GM18508 (cell line): ENCODE measurements around the gene PLCB1.

Source experiments
- ATAC-seq: cut with Tn5 transposase; IDR thresholded peaks from one replicate; pipeline ENCODE4 v1.9.1; 2021; ENCODE audit warnings: moderate number of reproducible peaks; ENCODE audit not compliant: insufficient read depth, unreplicated experiment

Gene PLCB1

DNA sequence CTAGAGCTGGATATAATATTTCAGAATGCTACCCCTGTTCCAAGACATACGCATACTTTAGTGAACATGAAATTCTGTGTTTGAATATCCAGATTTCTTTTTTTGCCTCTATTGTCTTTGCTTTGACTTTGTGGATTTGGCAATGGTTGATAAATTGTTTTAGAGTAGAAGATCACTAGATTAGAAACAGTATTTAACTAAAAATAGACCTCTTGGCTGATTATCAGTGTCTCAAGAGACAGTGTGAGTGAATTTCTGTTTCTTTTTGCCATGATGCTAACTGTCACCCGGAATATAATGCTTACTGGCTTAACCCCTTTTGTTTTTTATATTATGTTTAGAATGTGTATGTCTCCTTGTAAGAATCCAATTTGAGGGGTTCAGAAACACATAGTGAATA, 102.5 kb downstream of the PLCB1 start:
- ATAC-seq: no peak

DNA sequence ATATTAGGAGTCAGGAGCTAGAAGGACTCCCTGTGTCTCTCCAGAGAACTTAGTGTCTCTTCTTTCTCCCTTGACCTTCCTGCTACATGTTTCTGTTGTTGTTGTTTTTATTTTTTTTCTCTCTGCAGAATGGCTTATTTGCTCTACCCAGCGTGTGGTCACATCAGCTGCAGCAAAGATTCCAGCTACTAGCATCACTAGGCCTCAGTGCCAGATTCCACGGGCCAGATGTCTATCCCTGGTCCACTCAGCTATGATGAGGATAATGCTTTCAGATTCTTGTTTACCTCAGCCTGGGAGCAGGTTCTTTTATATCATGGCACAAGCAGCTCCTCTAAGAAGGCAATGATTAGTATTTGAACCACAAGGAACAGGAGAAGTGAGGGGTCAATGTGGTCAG, 110.0 kb downstream of the PLCB1 start:
- ATAC-seq: no peak

DNA sequence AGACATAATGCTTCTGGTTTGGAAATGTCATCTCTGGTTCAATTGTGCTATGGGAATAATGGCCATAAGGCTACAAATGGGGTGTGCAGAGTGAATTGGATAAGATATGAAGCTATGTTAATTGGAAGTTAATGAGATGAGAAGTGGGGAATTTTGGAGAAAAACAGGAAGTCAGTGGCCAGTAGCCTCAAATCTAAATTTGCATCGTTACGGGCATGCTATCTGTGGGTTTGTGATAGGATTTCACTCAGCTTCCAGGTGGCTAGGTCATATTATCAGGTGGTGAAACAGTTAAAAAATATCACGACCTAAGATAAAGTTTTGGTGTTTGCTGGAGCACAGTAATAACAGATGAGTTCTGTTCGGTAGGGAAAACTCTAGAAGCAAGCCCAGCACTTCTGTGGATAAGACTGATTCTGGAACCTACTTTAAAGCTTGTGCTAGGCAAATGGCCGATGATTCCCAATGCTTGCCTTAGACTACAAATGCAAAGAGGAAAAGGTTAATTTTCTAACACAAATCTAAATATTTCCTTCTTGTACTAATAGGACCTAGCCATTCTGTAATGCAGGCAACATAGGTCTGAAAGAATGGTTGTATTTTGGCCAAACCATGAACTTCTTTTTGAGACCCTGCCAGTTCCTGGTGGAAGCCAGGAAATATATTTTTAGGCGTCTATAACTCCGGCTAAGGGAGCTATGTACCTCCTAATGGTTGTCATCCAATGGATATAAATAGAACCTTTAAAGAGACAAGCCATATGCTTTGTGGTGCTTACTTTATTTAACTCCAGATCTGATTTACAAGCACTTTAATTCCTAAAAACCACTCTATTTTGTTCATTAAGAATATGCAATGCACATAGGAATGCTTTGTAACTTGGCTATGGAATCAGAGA, 111.0 kb downstream of the PLCB1 start:
- no peak for ATAC-seq

DNA sequence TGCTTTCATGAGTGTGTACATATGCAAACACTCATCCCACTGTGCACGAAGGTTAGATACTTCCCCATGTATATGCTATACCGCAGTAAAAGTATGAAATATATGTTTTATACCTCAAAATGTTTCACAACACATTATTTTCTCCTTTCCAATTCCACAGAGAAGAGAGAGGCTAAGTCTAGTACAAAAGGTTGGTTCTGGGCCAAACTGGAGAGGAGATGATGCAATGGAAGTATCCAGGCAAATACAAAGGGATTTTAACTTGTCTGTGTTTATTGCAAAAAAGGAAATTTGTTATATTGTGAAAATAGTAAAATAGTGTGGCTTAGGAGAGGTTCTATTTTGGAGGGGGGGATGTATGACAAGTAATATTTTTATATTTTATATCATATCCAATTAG, 112.6 kb downstream of the PLCB1 start:
- ATAC-seq: no peak

DNA sequence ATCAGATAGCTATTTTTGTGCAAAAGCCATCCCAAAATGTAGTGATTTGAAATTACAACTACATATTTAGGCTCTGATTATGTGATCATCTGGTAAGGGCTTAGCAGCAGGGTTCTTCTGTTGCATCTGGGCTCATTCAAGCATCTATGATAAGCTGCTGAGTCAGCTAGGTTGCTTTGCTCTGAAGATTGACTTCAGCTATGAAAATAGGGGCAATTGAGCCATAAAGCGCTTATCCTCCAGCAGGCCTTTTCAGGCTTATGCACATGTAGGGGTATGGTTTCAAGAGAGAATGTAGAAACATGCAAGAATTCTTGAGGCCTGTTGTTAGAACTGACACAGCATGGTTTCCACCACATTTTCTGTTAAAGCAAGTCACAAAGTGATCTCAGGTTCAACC, 114.1 kb downstream of the PLCB1 start:
- ATAC-seq: no peak

DNA sequence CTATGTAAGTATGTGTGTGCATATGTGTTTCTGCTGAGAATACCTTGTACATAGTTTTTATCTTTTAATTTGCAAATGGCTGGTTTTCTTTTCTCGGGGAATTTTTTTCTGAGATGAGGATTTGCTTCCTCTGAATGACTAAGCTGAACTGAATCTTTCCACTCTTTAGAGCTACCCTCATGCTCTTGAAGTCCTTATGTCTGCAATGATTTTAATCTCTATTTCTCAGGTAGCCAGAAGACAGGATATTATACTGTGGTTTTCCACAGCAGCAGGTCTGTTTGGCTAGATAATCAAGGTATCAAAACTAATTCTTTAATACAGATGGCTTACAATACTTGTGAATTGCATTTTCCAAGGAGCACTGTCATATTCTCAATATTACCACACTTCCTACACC, 114.7 kb downstream of the PLCB1 start:
- ATAC-seq: no peak

DNA sequence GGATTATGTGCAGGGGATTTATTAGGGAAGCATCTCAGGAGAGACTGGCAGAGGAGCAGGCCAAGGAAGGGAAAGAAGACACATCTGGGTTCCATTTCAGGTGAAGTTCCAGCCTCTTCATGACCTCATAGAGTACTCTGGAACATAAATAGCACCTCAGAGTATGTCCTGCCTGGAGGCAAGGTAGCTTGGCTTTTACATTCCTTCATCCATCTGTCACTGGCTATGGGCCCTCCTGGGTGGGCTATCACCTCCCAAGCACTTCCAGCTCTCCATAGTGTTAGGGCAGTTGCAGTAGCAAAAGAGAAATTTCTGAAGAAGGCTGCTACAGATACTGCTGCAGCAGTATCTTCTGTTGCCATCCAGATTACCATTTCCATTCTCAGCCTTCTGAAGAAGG, 116.0 kb downstream of the PLCB1 start:
- ATAC-seq: no peak

DNA sequence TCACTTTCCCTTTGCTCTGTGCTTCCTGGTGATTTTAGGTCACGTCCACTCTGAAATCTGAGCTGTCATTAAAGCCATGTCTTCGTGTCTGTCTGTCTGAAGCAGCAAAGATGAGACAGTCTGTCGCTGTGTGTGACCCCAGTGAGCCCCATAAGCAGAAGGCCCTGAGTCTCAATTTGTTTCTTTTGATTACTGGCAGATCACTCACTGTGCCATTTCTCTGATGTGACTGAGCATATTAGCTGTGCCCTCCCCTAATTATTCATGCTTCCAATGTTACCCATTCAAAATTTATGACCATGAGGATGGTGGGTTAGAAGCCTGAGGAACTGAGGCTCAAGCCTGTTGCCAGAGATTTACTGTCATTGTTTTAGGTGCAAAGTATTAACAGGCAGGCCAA, 117.6 kb downstream of the PLCB1 start:
- ATAC-seq: no peak

DNA sequence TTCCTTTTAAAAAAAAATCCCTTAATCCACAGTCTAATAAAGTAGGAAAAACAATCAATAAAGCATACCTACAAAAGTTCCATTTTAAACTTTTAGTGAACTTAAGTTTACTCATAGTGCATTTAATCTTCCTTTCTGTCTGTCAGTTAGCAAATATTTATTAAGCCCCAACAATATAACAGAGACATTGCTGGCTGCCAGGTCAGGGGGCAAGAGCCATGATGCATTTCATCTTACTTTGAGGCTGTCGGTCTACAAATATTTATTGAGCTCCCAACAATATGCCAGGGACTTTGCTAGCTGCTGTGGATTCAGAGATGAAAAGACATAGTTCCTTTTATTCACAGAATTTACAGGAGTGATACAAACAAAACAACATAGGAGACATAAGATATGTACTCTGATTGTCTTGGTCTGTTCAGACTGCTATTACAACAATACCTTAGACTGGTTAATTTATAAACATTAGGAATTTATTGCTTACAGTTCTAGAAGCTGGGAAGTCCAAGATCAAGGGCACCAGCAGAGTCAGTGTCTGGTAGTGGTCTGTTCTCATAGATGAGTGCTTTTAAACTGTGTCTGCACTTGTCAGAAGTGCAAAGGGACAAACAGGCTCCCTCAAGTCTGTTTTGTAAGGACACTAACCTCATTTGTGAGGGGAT, 118.6 kb downstream of the PLCB1 start:
- no peak for ATAC-seq

DNA sequence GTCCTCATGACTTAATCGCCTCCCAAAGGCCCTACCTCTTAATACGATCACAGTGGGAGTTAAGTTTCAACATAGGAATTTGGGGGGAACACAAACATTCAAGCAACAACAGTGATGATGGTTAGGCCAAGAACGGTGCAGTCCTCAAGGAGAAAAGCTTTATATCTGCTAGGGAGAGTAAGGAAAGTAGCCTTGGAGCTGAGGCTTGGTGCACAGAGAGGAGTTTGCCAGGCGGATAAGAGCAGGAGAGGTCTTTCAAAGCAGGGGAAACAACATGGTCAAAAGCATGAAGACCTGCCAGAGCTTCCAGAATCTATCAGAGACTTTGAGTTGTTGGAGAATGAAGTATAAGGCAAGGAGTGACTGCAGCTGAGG, 119.1 kb downstream of the PLCB1 start:
- no peak for ATAC-seq

DNA sequence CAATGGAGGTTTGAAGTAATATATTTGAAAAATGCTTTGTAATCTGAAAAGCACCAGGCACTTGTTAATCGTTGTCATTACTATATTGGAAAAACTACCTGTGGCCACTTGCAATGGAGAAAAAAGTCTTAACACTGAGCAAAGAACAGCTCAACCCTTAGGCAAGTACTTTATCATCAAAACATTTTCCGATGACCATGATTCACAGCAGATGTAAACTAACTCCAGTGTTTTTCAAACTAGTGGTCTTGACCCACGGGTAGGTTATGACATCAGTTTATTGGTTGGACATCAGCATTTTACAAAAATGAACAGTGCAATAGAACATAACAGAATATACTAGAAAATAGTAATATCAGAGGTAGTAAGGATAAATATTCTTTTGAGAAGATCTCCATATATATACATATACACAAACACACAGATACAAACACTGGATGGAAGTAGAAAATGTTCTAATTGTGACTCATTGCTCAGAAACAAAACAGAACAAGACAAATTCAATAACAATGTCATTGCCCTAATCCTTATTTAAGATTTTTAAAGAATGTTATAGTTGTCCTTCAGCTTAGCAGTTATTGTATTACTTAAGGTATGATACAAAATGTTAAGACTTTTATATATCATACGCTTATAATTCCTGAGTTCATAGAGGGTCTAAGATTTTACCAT, 123.0 kb downstream of the PLCB1 start:
- no peak for ATAC-seq

DNA sequence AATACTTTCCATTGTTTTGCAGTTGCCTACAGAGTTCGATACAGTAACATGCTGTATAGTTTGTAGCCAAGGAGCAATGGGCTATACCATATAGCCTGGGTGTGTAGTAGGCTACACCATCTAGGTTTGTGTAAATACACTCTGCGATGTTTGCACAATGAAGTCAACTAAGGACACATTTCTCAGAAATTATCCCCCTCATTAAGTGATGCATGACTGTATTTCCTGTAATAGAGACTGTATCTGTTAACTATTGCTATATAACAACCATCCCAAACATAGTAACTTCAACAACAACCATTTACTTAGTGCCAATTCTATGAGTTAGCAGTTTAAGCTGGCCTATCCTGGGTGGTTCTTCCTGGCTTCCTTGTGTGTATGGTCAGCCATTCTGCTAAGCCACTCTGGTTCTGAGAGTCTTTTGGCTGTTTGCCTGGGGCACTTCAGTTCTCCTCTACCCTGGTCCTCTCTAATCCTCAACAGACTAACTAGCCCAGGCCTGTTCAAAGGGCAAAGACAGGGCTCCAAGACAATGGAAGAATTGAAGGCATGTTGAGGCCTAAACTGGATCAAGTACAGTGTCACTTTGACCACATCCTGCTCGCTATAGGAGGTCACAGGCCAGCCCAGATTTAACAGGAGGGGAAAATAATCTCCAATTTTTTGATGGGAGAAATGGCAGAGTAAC, 124.0 kb downstream of the PLCB1 start:
- ATAC-seq: no peak

DNA sequence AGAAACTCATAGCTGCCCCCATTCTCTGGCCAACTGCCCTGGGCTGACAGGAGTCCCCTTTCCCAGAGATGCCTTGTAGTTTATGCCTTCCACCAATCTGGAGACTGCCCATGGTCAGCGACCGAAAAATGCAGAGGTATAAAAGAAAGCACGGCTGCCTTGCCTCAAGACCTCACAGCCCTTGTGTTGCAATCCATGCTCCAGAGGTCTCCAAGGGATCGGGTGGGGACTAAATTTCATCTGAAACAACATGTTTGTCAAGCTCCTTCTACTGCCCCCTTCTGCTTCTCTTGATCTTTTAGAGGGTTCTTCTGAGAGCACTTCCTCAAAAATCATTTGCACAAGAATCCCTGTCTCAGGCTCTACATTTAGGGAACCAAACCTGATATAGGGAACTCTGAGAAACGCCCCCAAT, 128.8 kb downstream of the PLCB1 start:
- no peak for ATAC-seq

DNA sequence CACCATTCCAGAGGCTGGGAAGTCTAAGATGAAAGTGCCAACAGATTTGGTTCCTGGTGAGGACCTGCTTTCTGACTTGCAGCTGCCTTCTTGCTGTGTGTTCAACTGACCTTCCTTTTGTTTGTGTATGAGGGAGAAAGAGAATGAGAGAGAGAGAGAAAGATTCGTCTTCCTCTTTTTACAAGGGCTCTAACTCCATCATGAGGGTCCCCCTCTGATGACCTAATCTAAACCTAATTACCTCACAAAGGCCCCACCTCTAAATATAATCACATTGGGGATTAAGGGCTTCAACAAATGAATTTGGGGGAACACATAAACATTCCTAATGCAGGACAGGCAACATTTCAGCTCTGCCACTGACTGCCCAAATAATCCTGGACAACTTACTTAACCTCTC, 130.7 kb downstream of the PLCB1 start:
- no peak for ATAC-seq

DNA sequence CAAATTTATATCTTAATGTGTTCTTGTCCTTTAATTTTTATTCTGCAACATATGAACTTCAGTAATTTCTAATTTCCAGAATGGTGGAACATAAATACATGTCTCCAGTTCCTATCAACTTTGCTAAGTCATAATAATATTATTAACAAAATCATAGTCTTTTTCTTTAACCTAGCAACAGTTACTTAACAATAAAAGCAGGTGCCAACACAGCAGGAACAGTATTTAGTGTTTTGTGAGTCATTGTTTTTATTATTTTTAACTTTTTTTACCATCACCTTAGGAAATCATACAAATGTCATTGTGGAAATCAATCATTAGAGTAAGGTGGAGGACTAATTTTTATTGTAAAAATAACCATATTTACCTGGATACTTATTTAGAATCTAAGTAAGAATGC, 133.5 kb downstream of the PLCB1 start:
- no peak for ATAC-seq

DNA sequence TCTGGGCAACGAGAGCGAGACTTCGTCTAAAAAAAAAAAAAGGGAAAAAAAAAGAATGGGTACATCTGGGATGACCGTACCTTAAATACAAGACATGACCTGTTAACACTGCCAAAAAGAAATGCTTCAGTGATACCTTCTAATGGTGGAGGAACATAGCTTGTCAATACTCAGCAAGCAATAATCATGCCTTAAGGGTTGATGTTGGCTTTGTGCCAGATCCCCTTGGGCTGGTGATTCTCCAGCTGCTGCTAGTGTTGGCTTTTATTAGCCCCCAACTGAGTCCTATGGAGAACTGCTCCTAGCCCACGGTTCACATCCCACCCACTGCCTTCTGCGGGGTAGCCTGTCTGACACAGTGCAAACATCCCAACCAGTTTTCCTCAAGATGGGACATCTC, 134.9 kb downstream of the PLCB1 start:
- ATAC-seq: no peak

DNA sequence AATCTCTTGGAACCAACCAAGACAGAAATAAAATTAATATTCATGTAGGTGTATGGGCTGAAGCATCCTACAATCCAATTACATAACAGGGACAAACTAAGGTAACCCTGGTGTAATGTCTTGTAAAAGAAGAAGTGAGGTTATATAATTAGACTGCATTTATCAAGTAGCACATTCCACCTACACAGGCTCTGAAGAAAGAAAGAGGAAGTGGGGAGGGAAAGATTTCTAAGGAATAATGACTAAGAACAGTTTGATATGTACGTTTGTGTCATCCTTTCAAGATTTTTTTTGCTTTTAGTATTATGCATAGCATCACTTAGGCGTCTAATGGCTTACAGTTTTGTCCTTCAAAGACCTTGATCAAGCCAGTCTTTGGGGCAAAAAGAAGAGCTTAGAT, 139.7 kb downstream of the PLCB1 start:
- no peak for ATAC-seq

DNA sequence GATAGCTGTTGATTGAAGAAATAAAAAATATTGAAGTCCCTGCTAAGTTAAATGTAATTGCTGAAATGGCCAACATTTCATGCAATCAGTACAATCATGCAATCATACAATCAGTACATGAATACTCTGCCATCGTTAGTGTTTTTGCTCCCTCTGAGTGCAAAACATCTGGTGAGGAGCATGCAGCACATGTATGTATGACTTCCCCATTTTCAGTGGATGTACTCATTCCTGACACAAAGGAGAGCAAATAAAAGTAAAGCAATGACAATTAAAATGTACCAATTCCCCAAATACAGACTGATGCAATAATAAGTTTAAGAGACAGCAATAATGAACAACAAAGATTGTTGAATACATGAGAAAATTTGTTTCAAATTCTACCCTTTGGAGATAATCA, 140.7 kb downstream of the PLCB1 start:
- no peak for ATAC-seq

DNA sequence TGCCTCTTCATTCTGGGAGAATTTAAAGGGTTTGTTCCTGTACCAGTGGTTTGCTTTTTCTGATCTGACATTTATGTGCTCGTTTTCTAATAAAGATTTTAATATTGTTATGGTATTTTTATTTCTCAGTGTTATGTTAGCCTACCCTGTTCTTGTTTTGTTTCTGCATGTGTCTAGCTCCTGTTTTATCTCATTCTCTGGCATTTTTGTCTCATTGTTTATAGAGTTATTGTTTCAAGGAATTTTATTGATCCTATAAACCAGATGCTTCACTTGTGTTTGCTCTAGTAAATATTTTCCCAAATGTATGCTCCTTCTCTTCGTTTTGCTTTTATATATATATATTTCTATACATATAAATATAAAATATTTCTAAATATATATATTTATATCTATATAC, 152.8 kb downstream of the PLCB1 start:
- ATAC-seq: no peak

DNA sequence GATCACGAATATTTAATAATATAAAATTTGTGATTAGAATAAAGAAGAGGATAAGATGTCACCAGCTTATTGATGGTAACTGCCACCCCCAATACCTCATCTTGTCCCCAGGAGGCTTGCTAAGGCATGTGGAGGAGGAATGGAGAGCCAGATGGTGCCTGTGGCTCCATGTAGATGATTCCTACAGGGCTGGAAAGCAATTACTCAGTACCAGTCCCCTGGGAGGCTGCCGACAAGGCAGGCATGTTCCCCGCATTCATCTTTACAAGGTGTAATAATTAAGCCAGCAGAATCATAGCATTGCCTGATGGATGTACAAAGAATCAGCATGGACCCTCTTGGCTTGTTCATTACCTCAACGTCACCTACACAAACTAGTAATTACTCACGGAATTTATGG, 155.3 kb downstream of the PLCB1 start:
- ATAC-seq: no peak

DNA sequence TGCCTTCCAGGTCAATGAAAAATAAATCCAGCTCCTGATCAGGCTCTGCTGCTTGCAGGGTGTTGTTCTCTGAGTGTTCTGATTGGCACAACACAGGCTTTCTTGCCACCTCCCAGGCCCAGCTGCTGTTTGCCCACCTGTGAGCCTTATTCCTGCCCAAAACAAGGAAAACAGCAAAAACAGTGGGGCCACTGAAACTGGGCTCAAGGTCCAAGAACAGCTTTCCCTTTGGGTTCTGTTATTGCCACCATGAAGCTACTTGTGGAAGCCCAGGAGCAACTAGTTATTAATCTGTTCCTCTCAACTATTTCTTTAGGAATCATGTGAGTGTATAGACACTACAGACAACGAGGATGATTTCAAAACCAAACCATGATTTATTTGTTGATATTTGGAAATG, 159.1 kb downstream of the PLCB1 start:
- no peak for ATAC-seq
